Gastrocnemius medialis (tissue), 4 donors: Measurements from ENCODE around the gene STX8.

ENCODE experiments used
- CTCF ChIP-seq, 5 experiments: fragments of 450-650 bp in 3 of 5; fragments of 200-600 bp in 2 of 5; sonication (generic) in 2 of 5; IDR thresholded peaks in 4 of 5; conservative IDR thresholded peaks in 1 of 5; 1 replicate in 4 of 5; 2 replicates in 1 of 5; pipeline ENCODE4 v1.5.1; 2016 to 2019; ENCODE audit warnings: antibody characterized with exemption in 5 of 5, mild to moderate bottlenecking in 3 of 5, moderate library complexity in 3 of 5
- POLR2A ChIP-seq, 2 donors: fragments of 450-650 bp; IDR thresholded peaks; one replicate each; pipeline ENCODE4 v1.6.1; 2017; ENCODE audit warnings: antibody characterized with exemption in 2 of 2, mild to moderate bottlenecking in 2 of 2, moderate library complexity in 2 of 2

GRCh38 chr17:9468937-9469336, 106.7 kb downstream of the STX8 start:
- TF ChIP-seq CTCF (IDR thresholded peaks at IDR 0.05 in 4 of 5, conservative IDR thresholded peaks at IDR 0.05 in 1 of 5) (no peak), POLR2A (IDR thresholded peaks at IDR 0.05) (no peak)
